ENCODE data around the gene PBX2.
A peak's percentile ranks its signal among the peaks of the same experiment; 100 is the strongest.

PBX2 gene

DNA sequence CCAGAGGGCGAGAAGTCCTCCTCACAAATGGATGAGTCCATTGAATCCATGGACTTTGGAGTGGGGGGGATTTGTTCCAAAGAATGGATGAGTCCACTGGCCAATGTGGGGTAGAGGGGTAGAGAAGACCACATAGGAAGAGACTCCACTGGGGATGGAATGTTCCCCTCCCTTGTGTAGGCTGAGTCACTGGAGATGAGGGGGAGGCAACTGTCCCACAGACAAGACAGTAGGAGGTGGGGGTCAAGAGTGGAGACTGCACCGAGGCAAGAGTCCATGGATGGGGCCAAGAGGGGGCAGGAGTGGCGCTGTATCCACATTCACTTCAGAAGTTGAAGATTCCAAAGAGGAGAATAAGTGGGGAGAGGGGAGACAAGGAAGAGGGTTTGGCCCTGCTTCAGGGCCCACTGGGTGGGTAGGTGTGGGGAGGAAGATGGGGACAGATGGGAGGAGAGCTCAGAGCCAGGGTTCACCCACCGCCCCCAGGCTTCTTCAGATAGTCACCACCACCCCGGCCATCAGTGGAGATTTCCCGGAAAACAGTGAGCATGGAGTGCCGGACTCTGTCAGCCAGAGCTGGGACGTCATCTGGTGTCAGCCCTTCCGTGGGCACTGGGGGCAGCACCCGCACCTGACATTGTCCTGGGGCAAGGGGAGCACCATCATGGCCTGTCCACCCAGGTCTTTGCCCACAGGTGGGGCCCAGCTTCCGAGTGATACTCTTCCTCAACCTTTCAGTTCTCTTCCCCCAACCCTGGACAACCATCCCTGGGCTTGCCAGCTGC, 21.0 kb downstream of the PBX2 start:
- DNase-seq, result no peak

DNA sequence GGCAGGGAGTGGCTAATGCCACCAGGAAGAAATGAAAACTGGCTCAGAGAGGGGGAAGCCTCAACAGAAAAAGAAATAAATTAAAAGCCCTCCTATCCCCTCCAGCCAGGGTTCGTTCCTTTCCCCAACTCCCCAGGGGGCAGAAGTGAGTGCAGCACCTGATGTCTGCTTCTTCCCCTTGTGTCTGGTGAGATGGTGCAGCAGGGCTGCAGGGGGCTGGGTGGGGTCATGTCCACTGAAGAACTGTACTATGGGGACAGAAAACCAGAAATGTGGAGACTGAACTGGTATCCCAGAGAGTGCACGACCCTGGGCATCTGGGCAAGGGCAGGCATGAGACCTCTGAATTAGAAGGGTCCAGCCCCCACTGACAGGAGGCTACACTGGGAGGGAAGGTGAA, 21.7 kb downstream of the PBX2 start:
- peak; percentile 79 for DNase-seq

DNA sequence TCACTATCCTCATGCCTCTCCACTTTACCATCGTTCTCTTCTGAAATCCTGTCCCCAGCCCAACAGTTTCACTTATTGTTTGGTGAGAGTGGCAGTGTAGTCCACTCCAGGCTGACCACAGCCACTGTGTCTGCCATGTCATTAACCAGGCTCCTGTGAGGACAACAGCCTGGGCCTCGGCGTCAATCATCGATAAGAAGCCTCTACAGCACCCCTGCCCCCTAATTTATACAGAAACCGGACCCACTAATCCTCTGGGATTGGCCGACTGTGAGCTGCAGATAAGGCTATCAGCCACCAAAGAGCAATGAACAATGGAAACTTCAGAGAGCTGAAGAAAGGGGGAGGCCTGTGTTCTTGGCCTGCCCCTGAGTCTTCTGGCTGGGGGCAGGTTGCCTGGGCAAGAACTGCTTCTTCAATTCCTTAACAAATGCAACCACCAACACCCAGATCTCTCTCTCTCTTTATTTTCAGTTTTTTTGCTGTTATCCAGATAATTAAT, 22.2 kb downstream of the PBX2 start:
- peak; percentile 99 for DNase-seq

DNA sequence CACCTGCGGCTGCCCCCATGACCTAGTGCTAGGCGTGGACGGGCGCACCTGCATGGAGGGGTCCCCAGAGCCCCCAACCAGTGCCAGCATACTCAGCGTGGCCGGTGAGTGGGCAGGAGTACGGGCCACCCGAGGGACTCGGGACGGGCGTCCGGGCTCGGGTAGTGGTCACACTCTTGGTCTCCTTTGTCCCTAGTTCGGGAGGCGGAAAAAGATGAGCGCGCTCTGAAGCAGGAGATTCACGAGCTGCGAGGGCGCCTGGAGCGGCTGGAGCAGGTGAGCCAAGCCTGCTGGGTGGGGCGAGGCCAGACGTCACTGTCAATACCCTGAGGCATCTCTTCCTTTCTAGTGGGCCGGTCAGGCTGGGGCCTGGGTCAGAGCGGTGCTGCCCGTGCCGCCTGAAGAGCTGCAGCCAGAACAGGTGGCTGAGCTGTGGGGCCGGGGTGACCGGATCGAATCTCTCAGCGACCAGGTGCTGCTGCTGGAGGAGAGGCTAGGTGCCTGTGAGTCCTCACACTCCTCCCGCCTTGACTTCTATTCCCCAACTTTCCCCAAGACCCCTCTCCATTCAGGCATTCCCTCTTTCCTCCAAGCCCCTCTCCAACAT, 22.7 kb downstream of the PBX2 start:
- DNase-seq, result no peak

DNA sequence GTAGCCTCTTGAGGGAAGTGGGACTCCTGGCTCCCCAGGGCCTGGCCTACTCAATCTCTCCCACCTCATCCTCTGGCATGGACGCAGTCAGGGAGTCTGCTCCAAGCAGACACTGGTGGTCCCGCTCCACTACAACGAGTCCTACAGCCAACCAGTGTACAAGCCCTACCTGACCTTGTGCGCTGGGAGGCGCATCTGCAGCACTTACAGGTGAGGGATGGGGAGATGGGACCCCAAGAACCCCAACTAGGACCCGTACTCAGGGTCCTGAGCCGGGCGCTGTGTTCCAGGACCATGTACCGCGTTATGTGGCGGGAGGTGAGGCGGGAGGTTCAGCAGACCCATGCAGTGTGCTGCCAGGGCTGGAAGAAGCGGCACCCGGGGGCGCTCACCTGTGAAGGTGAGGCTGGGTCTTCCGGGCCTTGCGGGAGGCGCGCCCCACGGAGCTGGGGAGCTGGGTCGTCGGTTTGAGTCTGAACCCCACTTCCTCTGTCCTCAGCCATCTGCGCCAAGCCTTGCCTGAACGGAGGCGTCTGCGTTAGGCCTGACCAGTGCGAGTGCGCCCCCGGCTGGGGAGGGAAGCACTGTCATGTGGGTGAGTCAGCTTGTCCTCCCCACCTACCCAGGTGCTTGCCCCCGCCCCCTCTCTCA, 23.5 kb downstream of the PBX2 start:
- DNase-seq, result no peak

DNA sequence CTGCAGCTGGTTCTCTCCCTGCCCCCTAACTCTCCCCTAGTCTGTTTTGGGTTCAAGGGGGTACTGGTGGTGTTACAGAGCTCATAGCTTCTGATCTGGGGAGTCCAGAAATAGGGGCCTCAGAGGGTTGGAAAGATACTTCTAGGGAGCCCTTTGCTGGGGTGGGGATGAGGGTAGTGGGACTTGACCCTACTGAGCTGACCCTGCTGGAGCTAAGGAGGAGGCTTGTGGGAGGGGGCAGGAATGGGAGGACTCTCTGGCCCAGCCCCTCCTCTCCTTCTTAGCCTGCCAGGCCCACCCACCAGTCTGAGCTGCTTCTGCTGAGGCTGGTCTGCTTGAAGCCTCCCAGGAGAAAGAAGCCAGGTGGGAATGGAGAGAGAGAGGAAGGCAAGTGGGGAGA, 25.7 kb downstream of the PBX2 start, which contains the start of gene EGFL8:
EGFL8 (plus strand) TSS at position 301 of the 400 bp plus-strand sequence. CDS start 1,571 bp downstream, outside the sequence.
- DNase-seq, result no peak

DNA sequence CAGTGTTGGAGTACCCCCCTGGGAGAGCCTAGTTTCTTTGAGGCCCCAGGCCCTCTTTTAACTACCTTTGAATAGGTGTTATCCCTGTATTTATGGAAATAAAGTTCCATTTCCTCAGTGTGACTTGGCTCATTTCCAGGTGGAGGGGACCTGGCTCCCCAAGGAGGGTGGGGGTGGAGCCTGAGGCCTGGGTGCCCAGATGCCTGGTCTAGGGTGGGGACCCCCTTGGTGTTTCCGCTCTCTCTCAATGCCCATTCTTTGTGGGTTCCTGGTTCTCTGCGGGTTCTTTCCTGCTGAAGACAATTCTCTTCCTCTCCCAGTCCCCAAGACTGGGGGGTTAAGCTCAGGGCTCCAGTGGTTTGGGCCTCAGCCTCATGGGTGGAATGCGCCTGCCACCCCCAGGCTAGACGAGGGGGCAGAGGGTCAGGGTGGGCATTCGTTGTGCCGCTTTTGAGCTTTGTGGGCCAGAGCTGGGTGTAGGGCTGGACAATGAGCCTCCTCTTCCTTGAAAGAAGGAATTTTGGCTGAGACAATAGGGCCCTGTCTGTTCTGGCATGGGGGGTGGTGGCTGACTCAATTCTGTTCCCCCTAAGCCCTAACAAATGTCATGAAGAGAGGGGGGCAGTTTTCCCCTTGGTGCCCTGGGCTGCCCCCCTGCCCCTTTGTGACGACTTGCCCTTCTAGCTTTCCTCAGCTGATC, 26.3 kb downstream of the PBX2 start:
- DNase-seq, result no peak

DNA sequence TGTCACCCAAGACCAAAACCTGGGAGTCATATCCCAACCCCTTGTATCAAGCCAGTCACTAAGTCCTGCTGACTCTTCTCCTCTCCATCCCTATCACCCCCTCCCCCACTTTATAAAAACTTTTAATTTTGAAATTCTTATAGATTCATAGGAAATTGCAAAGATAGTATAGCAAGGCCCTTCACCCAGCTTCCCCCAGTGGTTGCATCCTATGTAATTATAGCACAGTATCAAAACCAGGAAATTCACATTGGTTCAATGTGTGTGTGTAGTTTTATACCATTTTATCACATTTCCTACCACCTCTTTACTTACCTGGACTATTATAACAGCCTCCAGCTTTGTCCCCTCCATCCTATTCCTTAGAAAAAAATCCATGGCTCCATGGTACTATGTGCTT, 31.9 kb downstream of the PBX2 start:
- DNase-seq, result no peak

DNA sequence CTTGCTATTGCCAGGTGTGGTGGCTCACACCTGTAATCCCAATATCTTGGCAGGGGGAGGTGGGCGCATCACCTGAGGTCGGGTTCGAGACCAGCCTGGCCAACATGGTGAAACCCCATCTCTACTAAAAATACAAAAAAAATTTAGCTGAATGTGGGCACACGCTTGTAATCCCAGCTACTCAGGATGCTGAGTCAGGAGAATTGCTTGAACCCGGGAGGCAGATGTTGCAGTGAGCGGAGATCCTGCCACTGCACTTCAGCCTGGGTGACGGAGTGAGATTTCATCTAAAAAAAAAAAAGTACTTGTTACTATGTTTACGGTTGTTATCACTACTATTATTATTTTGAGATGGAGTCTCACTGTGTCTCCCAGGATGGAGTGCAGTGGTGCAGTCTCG, 33.1 kb downstream of the PBX2 start:
- no peak for DNase-seq

DNA sequence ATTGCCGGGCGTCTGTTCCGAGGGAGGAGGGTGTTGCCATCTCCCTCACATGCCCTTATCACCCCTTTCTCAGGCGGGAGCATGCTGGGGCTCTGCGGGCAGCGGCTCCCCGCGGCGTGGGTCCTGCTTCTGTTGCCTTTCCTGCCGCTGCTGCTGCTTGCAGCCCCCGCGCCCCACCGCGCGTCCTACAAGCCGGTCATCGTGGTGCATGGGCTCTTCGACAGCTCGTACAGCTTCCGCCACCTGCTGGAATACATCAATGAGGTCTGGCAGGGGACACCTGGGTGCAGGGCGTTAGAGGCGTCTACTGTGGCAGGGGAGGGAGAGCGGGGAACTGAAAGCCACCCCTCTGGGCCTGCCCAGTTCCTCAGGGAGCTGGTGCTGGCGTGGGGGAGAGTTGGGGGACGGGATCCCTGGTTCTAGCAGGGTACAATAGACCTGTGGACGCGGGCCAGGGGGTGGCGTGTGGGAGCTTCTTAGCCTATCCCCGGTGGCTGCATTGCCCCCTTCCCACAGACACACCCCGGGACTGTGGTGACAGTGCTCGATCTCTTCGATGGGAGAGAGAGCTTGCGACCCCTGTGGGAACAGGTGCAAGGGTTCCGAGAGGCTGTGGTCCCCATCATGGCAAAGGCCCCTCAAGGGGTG, 35.4 kb downstream of the PBX2 start:
- peak; percentile 88 for DNase-seq

DNA sequence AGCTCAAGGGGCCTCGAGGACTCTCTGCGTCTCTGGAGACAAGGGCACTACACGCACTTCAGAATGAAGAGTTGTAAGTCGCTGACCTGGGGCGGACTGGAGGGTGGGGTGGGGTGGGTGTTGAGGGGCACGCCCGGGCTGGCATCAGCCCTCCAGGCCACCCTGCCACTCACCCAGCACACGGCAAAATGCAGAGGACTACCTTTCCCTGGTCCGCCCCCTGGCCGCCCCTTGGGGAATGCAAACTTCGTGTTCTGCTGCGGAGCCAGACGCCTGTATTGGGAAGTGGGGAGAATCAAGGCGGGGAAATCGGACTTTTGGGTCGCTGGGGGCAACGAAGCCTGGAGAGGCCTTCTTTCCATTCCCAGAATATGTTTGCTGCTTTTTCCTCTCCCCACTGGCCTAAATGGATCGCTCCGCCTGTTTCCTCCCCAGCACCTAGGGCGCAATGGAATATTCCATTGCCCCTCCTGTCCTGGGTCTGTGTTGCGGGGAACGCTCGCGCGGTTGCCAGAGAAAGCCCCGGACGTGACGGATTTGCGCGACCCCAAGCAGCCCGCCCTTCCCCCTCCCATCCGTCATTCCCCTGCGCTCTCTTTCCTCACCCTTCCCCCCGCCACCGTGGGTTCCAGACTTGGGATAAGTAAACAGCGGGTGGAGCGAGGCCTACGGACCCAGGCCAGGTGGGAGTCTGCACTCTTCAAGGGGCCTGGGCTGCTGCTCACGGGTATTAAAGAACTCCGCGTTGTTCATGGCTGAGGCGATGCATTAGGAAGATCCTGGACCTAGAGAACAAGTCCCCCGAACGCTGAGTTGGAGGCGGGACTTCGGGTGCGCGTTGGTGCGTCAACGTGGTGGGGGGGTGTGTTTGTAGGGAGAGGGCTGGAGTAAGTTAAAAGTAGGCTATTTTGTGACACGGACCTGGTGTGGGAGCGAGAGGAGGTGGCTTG, 36.2 kb downstream of the PBX2 start, which contains the start of gene PPT2:
PPT2 (plus strand) TSS at position 578 of the 950 bp plus-strand sequence. CDS start 454 bp downstream, outside the sequence.
- DNase-seq, result peak; percentile 97

DNA sequence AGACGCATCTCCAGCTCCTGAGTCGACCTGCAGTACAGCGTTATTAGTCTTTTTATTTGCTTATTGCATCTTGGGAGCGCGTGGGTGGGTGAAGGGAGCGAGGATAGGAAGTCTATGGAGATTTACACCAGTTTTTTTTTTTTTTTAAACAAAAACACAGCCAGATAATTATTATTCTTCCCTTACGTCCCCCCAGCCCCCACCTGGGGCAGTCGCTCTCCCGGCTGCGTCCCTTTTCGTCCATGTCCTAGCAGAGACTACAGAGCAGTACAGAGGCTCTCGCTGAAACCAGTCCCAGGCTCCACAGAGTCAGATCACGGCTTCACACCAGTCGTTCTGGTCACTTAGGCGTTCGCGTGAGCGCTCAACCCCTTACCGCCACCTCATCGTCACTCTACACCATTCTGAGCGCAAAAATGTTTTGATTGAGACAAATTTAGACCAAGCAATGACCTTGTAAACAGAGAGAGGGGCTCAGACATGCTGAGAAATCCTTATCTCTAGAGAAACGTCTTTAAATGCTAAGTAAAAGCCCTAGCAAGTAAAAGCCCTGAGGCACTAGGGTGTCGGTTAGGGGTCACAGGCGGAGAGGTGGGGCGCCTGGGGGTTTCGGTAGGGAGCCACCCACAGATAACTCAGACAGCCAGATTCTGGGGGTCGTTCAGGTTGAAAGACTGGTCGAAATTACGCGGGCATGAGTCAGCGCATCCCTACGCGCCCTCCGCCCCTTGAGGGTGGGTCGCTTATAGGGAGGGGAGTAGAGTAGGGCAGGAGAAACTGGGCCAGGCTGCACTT, 37.0 kb downstream of the PBX2 start:
- peak; percentile 84 for DNase-seq

DNA sequence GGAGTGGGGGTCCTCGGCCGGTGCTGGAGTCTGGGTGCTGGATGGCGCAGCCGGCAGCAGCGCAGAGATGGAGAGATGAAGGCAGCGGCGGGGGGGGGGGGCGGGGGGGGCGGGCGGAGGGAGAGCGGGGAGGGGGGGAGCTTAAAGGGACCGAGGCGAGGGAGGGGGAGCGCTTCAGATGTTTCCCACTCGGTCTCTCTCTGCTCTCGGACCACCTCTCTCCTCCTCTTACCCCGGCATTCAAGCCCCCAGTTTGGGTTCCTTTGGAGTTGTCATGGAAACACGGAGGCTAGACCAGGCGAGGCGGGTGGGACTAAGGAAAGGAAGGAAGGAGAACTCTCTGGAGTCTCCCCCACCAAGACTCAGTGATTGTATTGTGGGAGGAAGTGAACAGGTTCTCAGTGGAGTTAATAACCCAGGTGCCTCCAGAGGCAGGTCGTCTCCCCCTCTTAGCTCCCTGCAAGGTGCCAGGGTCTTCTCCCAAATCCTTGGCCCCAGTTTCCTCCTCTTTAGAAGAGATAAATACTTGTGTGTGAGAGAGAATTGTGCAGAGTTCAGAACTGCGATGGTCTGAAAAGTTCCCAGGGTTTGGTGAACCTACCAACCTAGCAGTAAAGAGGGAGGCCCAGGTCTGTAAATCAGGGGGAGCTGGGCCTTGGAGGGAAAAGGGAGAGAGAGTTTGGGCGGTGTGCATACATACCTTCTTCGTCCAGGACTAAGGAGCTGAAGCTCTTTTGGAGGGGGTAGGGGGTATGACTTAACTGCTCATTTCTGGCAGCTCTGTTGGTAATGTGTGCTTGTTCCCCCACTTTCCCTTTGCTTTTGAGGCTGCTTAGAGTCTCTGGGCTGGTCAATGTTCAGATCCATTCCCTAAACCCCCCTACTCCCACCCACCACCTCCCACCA, 37.9 kb downstream of the PBX2 start, which contains the start of gene PRRT1:
PRRT1 (minus strand) TSS at position 77 of the 906 bp plus-strand sequence. CDS start 112 bp downstream, outside the sequence.
- no peak for DNase-seq

DNA sequence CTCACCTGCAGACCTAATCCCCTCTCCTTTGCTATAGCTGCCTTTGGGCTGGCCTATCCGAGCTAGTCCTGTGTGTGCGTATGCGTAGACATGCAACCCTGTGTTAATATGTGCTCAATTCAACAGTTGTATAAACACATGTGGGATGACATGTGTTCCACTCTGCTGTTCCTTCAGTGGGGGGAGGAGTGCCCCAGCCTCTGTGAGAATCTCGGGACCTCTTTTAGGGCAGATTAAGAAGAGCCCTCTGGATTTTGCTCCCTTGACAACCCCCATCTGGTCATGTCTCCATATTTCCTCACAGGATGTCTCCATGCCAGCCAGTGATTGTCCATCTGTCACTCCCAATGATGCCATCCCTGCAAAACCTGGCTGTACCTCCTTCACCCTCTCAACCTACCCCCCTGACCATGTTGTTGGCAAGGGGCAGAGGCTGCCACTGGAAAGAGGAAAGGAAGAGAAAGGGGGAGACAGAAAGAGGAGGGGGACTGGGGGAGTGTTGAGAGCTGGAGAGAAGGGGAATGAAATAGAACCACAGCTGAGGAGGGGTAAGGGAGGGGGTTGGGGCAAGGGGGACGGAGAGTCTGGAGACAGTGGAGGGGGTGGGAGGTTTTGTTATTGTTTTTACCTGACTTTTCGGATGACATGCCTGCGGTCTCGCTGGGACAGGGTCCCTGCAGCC, 38.7 kb downstream of the PBX2 start:
- no peak for DNase-seq

DNA sequence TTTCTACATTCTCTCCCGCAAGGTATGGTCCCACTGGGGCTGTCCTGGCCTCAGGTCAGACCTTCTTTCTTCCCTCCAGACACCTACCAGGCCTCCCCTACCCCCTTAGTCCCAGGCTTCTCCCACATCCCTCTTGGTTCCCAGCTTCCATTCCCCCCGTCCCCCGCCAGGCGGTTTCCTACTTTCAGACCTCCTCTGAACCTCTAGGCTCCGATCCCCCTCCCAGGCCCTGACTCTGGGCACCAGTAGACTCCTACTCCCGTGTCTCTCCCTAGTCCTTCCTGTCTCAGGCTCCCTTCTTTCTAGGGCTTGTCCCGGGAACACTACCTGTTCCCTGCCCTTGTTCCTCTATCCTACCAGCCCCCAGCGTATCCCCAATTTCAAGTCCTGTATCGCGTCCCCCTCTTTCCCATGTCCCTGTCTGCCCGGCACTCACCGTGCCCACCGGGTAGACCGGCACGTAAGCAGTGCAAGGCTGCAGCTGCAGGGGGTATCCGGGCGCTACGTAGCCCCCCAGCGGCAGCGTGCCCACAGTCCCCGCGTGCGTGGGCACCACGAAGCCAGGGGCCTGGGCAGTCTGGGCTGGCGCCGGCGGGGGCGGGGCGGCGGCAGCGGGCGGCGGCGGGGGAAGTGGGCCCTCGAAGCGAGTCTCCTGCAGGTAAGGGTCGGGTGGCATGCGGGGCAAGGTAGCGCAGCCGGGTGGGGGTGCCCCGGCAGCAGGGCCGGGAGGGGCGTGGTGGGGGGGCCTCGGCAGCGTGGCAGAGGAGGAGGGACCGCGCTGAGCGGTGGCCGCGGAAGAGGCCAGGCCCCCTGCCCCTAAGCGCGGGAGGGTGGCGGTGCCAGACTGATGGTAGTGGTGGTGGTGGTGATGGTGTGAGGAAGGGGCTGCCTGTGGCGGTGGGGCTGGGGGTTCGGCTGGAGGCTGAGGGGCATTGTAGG, 39.8 kb downstream of the PBX2 start:
- no peak for DNase-seq

DNA sequence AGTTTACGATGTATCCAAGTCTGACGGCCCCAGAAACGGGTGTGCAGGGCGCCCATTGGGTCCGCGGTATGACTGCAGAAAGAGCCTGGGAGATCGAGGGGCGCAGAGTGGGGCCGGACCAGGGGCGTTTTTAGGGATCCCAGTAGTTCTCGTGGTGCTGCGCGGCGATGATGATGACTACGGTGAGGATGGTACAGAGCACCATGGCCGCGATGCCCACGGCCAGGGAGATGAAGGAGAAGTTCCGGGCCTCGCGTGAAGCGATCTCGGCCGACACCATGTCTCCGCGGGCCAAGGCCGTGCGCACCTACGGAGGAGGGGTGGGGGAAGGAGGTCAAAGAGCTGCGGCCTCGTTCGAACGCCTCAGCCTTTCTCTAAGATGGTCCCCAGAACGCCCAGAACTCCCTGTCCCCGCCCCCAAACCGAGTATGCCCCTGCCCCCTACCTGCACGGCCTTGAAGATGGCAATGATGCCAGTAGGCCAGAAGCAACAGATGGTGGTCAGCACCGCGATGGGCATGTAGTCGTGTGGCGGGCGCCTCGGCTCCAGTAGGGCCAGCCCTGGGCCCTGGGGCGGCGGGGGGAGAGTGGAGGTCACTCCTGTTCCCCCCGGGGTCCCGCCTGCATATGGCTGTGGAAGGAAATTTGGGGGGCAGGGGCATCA, 40.8 kb downstream of the PBX2 start:
- DNase-seq, result no peak
